Stimulated activated CD4-positive, alpha-beta T cell treated with anti-CD3 and anti-CD28 coated beads, TNF-alpha, amount 100 ng/mL, for 24 hours (primary cell): ENCODE measurements around the gene METAP2.

Source experiments
- DNase-seq, 3 experiments: peaks; one replicate each; pipeline ENCODE4 v3.0.0-alpha.2; 2020; ENCODE audit warnings: low read depth in 3 of 3

Gene METAP2

GRCh38 chr12:95513599-95513998 lies 39.6 kb downstream of the METAP2 start:
- no peak for DNase-seq

GRCh38 chr12:95515197-95515596 lies 41.2 kb downstream of the METAP2 start:
- no peak for DNase-seq

GRCh38 chr12:95516757-95517156 lies 42.8 kb downstream of the METAP2 start:
- no peak for DNase-seq

GRCh38 chr12:95517246-95517645 lies 43.3 kb downstream of the METAP2 start:
- DNase-seq: no peak

GRCh38 chr12:95518944-95519343 lies 45.0 kb downstream of the METAP2 start:
- no peak for DNase-seq

- no peak for DNase-seq
These were observed 46.9 kb downstream of the METAP2 start for GRCh38 chr12:95520816-95521215.

- no peak for DNase-seq
These were observed 48.7 kb downstream of the METAP2 start for GRCh38 chr12:95522692-95523091.

- DNase-seq: no peak
These were observed 54.5 kb downstream of the METAP2 start for GRCh38 chr12:95528431-95528830.

GRCh38 chr12:95529693-95530225 lies 55.8 kb downstream of the METAP2 start:
- no peak for DNase-seq

- peak in 1 of 3 experiments; percentile 7 for DNase-seq
These were observed 58.9 kb downstream of the METAP2 start for GRCh38 chr12:95532851-95533250.

GRCh38 chr12:95533985-95534384 lies 60.0 kb downstream of the METAP2 start:
- no peak for DNase-seq

GRCh38 chr12:95538006-95538405 lies 64.1 kb downstream of the METAP2 start:
- no peak for DNase-seq

- DNase-seq: no peak
These were observed 64.7 kb downstream of the METAP2 start for GRCh38 chr12:95538656-95539055.

- DNase-seq: no peak
These were observed 67.5 kb downstream of the METAP2 start for GRCh38 chr12:95541436-95541835.

GRCh38 chr12:95543305-95543704 lies 69.4 kb downstream of the METAP2 start:
- DNase-seq: no peak

- no peak for DNase-seq
These were observed 70.8 kb downstream of the METAP2 start for GRCh38 chr12:95544756-95545155.

GRCh38 chr12:95545303-95545702 lies 71.4 kb downstream of the METAP2 start:
- DNase-seq: no peak

- DNase-seq: no peak
These were observed 72.0 kb downstream of the METAP2 start for GRCh38 chr12:95545731-95546490.

- no peak for DNase-seq
These were observed 72.5 kb downstream of the METAP2 start for GRCh38 chr12:95546491-95546813.

GRCh38 chr12:95547522-95548055 lies 73.6 kb downstream of the METAP2 start:
- DNase-seq: no peak

GRCh38 chr12:95548056-95548538 lies 74.1 kb downstream of the METAP2 start:
- peak in 2 of 3 experiments; percentile 7 to 27 for DNase-seq

- peak; percentile 42 to 64 (median 45) for DNase-seq
These were observed 74.8 kb downstream of the METAP2 start for GRCh38 chr12:95548539-95549391.
